HG02588 (cell line): Measurements from ENCODE around the gene PRKN.
"Not testable (repeated sequence)": the region's sequence is repeated elsewhere in the genome, so short reads cannot be mapped to it uniquely, and the experiment has no call there.

Source experiments
- ATAC-seq: cut with Tn5 transposase; IDR thresholded peaks from one replicate; pipeline ENCODE4 v1.9.1; 2021; ENCODE audit warnings: mild to moderate bottlenecking, moderate library complexity; ENCODE audit not compliant: unreplicated experiment

The PRKN gene

DNA sequence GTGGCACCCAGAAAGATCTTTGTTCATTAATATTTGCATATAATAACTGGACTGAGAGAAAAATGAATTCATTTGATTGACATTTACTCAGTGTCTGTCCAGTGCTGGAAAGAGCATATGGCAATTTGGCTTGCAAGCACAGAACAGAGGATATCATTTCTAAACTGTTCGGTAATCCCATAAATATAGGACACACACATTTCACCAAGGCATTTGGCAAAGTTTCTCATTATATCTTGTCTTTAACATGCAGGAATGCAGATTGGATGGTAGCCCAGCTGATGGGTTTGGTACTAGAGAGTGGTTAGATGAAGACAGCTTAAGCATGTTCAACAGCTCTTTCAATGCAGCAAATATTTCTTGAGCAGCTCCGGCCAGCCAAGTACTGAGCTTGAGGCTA, 259.2 kb downstream of the PRKN start:
- no peak for ATAC-seq

DNA sequence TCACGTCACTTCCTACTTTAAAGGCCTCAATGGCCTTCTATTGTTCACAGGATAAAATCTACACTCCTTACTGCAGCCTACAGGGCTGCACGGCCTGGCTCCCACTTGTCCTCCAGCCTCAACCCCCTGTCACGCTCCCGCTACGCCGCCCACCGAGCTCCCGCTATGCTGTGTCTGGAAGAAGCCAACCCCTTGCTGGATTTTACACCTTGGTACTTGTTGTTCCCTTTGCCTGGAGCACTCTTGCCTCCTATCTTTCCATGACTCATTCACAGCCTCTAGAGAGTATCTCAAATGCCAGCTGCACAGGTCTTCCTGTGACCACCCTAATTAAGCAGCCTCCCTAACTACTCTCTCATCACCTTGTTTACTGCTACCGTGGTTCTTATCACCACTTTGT, 259.9 kb downstream of the PRKN start:
- ATAC-seq: no peak

DNA sequence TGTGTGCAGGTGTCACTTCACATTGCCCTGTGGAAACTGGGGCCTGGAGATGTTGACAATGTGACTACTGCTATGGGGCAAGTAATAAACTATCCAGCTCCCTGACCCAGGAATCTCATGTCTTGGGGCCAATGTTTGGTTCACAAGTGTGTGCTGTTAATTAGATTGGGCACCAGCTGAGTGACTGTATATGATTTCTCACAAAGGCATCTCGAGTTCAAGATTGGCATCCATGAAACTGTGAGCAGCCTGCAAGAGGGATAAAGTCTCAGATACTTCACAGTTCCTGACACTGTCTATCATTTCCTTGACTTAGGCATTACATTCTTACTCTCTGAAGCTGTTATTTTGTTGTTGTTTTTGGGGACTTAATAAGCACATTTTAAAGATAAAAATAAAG, 264.0 kb downstream of the PRKN start:
- no peak for ATAC-seq

DNA sequence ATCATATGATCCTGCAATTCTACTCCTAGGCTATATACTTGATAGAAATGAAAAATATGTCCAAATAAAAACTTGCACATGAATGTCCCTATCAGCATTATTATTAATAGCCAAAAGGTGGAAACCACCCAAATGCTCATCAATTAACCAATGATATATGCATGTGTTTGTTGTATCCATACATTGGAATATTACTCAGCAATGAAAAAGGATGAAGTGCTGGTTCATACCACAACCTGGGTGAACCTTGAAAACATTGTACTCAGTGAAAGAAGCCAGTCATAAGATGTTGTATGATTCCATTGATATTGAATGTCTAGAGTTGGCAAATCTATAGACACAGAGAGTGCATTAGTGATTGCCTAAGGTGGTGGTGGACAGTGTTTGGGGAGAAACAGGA, 267.6 kb downstream of the PRKN start:
- no peak for ATAC-seq

DNA sequence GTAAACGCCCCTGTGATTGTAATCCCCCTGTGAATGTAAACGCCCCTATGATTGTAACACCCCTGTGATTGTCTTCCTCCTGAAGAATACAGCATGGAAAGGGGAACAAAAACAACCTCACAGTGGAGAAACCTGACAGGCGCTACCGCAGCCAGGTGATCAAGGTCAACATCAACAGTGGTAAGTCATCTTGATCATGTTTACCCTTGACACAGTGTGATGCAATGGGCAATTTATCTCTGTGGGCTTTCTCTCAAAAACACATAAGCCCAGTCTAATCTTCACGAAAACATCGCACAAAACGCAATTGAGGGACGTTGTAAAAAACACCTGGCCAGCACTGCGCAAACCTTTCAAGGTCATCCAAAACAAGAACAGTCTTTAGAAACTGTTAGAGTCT, 277.2 kb downstream of the PRKN start:
- ATAC-seq: no peak

DNA sequence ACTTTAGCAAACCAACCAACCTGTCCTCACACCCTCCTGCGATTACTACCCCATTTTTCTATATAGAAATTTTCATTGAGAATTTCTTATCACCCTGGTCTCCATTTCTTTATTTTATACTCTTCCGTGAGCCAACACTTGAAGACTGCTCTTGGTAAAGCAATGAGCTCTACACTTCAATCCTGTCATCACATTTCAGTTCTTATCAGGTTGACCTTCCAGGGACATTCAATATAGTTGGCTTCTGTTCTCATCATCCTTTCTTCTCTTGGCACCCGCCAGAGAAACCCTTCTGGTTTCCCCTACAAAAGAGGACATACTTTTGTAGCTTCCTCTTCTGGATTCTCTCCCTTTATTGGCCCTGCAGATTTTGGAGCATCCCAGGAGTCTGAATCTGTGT, 279.3 kb downstream of the PRKN start:
- ATAC-seq: no peak

DNA sequence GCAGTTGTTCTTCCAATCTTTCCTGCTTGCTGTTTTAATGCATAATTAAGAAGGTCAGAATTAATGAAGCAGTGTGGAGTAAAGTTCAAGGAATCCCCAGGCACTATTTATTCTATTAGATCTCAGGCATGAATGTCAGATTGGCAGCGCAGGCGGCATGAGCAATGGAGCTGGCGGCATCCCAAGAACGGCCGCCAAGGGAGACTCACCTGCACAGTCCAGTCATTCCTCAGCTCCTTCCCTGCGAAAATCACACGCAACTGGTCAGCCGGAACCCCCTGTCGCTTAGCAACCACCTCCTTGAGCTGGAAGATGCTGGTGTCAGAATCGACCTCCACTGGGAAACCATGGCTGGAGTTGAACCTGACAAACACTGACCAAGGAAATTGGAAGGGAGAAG, 284.5 kb downstream of the PRKN start:
- ATAC-seq: no peak

DNA sequence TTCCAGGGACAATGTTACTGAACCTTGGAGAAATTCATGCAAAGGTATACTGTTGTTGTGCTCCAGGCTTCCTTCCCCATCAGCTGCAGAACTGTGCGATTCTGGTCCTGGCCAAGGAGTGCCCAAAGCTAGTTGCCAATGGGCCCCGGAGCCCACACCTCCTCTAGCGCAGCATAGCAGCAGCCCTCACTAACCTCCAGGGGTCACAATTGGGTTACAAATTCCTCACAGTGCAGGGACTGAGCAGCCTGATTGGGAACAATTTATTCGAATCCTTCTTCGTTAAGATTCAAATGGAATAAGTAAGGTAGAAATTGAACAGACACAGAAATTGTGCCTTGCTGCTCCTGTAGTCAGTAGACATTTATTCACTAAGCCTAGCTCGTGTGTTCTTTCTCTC, 284.9 kb downstream of the PRKN start:
- ATAC-seq: no peak

DNA sequence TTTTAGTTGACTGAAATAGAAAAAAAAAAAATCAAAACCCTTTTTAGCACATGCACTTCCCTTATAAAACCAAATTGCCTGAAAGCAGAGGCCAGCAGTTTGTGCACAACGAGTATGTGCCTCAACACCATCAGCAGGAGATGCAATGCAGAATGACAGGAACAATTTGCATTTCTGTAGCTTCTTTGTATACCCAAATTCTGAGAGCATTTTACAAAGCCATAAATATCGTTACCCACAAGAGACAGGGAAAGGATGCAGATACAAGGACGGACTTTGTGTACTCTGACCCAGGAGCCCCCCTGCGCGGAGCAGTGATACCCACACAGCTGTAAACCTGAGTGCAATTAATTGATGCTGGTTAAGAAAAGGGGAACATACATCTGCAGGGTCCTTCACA, 285.6 kb downstream of the PRKN start:
- no peak for ATAC-seq

DNA sequence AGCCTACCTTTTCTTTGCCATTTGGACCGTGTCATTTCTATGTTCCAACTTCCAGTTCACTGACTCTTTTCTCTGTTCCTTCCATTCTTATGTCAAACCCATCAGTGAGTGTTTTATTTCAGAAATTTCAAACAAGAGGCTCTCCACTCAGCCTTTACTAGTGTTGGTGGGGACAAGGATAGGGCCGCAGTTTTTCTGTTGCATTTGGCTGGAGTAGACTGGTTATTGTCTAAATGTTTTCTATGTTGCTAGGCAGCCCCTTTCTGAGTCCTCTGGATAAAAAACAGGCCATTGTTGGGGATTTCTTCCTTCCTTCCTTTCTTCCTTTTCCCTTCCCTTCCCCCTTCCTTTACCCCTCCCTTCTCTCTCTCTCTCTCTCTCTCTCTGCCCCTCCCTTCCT, 288.6 kb downstream of the PRKN start:
- ATAC-seq: no peak

DNA sequence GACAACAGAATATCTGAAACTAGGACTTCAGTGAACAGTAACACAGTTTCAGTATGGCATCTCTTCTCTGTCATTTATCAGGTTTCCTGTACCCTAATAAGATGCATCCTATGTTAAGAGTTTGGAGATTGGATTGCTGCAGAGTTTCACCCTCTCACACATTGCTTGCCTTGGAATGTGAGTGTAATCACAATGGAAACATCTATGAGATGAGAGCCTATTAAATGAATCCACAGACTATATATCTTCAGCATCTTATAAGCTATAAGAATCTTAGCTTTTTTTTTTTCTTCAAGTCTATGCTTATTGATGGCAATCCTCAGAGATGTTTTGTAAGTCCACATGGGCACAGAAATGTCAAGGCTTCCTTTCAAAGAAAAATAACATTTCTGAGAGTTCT, 292.5 kb downstream of the PRKN start:
- no peak for ATAC-seq

DNA sequence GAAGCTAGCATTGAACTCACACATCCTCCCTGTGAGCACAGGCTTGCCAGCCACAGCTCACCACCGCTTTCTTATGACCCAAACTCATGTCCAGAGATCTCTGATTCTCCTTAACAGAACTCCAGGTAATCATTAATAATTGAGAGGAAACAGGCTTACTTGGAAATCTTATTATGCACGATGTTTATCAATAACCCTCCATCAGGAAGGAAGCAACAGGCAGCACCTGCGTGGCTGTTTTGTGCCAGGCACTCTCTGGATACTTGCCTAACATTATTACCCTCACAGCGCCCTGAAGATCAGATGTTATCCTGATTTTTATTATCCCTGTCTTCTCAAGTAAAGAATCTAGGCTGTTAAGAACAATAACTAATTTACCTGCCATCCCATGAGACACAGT, 306.6 kb downstream of the PRKN start:
- ATAC-seq: no peak

DNA sequence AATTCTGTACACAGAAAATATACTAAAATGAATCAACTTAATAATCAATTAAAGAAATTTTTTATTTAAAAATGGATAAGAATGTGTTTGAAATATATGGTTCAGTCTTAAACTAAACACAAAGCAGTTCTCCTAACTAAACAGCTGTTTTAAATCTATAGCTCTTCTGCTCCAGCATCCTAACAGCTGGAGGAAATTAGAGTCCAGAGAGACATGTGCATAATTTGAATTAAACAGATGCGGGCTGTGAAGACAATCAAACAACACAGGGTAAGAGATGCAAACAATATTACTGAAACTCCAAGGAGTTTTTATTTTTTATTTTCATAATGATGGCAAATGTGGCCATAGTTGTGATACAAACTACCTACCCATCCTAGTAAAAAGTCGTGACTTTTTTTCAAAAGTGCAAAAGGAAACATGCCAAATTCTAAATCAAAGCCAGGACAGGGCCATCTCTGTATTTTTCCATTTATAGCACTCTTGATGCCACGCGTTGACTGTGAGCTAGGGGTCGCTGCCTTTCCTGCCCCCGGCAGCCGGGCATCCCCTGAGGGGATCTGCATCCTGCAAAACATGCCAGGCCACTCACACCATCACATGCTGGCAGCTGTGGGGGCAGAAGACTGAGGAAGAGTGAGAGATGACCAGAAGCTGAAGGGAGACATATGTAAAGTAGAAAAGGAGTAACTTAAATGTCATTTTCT, 310.6 kb downstream of the PRKN start:
- no peak for ATAC-seq

DNA sequence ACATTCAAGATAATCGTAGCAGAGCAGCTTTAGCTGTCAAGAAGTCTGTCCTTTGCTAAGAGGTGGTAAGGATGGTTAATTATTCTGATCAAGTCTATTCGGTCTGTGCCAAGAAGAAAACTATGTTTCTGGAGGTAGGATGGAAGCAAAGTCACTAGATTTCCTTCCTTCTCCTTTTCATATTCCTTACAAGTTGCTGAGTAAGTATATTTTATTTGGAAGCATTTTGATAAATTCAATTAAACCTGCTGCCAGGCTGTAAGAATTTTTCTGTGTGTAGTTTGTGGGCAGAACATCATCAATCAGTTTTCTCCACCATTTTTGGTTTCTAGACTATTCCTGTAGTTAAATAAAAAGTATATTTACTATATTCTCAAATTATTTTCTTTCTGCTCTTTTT, 311.3 kb downstream of the PRKN start:
- ATAC-seq: no peak

DNA sequence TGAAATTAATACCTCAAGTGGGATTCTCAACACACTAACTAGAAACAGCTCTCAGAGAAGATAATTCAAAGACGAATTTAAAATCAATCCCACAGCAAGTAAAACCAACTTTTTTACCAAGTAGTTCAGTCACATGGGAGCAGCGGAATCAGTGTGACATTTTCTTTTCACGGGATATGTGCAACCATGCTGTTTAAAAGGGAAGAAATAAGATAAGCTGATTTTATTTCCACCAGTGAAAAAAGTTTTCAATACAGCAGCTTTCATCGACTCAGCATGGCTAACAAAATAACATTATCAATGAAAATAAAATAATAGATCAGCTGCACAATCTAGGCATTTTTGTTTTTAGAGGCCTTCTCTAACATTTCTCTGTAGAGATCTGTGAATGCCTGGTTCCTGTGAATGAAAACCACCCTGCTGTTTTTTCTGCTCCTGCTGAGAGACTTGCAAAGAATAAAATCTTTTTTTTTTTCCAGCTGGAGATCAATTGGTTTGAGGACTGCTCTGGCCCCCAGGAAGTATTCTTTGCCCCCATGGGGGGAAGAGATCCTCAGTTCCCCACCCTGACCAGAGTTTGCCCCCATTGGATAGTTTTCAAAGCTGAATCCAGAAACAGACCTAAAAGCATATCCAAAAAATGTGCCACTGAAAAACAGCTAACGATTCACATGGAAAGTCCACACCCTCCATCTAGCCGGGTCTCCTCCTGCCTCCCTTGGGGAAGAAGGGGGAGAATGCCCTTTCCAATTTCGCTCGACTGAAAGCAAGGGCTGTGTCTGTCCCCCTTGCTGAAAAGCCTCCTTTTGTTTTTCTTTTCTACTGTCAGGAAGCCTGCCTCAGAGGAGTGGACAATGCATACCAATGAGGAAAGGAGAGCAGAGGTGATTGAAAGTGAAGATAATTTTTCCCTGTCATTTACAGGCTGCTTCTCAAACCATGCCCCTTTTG, 317.6 kb downstream of the PRKN start:
- no peak for ATAC-seq

DNA sequence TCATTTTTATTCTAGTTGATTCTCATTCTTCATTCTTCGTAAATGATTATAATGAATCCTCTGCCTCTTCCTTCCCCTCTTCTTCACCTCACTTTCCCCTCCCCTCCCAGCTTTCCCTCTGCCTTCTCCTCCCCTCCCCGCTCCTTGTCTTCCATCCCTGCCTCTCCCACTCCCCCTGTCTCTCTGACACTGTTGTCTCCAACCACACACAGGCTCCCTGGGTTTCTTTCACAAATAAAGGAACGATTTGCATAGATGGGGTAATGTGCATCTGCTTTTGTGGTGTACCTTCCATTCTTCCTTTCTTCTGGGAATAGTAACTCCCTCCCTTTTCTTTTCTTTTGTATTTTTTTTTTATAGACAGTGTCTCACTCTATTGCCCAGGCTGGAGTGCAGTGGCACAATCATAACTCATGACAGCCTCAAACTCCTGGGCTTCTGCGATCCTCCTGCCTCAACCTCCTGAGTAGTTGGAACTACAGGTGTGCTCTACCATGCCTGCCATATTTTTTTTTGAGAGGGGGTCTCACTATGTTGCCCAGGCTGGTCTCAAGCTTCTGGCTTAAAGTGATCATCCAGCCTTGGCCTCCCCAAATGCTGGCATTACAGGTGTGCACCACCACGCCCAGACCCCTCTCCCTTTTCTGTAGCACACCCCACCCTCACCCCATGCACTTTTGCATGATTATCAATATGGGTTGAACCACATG, 318.6 kb downstream of the PRKN start:
- ATAC-seq: no peak

DNA sequence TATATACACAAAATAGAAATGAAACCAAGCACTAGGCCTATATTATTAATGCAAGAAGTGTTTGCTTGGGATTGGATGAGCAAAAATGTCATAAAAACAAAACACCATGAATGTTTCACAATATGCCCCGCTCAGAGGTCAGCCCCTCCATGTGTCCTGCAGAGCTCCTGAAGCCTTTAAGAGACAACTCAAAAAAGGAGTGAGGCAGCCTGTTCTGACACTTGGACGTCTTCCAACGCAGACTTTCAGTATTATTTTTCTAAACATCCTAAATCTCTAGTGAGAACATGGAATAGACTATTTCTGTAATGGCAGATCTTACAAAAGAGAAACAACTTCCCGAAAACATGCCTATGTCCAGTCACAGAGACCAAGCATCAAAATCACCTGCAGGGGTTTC, 322.6 kb downstream of the PRKN start:
- ATAC-seq: no peak

DNA sequence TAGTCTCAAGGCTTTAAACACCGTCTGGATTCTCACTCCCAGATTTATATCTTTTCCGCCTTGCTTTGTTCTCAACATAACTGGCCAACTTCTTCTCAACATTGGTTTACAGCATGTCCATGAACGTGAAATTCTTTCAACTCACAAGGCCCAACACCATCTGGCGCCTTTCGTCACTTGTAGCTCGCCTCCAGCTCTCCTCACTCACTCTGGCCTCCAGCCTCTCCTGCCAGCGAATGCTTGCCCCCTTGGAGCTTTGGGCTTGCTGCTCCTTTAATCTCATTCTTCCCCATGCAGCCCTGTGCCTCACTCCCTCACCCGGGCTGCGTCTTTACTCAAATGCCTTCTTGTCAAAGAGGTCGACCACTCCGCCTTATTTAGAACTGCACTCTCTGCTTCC, 324.5 kb downstream of the PRKN start:
- no peak for ATAC-seq

DNA sequence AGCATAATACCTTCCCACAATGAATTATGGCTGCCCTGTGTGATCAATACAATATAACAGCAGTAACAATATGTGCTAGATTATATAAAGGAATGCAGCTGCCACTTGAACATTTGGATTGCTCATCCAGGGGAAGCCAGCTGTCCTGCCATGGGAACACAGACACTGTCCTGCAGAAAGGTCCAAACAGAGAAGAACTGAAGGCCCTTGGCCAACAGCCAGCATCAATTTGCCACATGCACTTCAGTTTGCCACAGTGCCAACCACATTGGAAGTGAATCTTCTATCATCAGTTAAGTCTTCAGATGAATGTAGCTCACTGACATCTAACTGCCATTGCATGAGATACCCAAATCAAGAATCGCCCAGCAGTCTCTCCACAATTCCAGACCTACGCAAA, 332.4 kb downstream of the PRKN start:
- no peak for ATAC-seq

DNA sequence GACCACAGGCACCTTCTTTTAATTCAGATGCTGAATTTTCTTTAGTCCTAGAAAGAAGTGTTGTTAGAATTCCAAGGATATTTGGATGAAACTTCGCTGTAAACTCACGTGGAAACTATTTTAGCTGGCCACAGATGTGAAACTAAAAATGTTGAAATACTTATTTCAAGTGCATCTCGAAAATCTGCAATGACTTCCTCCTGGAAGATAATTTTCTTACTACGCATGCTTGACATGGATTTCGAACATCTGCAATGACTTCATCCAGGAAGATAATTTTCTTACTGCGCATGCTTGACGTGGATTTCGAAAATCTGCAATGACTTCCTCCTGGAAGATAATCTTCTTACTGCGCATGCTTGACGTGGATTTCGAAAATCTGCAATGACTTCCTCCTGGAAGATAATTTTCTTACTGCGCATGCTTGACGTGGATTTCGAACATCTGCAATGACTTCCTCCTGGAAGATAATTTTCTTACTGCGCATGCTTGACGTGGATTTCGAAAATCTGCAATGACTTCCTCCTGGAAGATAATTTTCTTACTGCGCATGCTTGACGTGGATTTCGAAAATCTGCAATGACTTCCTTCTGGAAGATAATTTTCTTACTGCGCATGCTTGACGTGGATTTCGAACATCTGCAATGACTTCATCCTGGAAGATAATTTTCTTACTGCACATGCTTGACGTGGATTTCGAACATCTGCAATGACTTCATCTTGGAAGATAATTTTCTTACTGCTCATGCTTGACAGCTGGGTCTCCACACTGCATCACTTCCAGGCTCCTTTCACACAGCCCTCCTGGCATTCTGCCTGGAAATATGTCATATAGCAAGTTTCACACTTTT, 336.4 kb downstream of the PRKN start:
- not testable (repeated sequence) for ATAC-seq
